HL-60 (cell line): ENCODE results near the gene ZDHHC7.

ENCODE experiments used
- DNase-seq, 2 experiments: peaks; one replicate each; pipeline ENCODE4 v3.0.0-alpha.2; 2010 to 2020; ENCODE audit warnings: low read depth in 1 of 2, low spot score in 1 of 2
- H3K27ac ChIP-seq: fragments of 250-450 bp; sonication (Bioruptor Pico); replicated peaks from 2 replicates; pipeline ENCODE4 v1.5.1; 2020; ENCODE audit warnings: mild to moderate bottlenecking, moderate library complexity
- H3K27me3 ChIP-seq: fragments of 250-450 bp; sonication (Bioruptor Pico); 2 replicates; pipeline ENCODE4 v1.5.1; 2021; ENCODE audit warnings: mild to moderate bottlenecking, moderate library complexity; ENCODE audit not compliant: insufficient read depth, poor library complexity, severe bottlenecking
- H3K4me3 ChIP-seq: replicated peaks from 2 replicates; pipeline ENCODE4 v1.5.1; 2011; ENCODE audit warnings: mild to moderate bottlenecking, control low read depth, low read length; ENCODE audit not compliant: insufficient read depth
- GABPA ChIP-seq: IDR thresholded peaks from 2 replicates; pipeline ENCODE4 v1.6.1; 2012; ENCODE audit warnings: low read depth
- POLR2AphosphoS5 ChIP-seq: IDR thresholded peaks from 2 replicates; pipeline ENCODE4 v1.6.1; 2012; ENCODE audit warnings: low read depth
- SPI1 ChIP-seq: IDR thresholded peaks from 2 replicates; pipeline ENCODE4 v1.6.1; 2012; ENCODE audit warnings: low read depth, mild to moderate bottlenecking, borderline replicate concordance
- TF ChIP-seq, protein P1 (sequence below): IDR thresholded peaks from 2 replicates; pipeline ENCODE4 v1.6.1; 2012; ENCODE audit warnings: low read depth; ENCODE audit not compliant: insufficient replicate concordance
- TF ChIP-seq, protein P2 (sequence below): IDR thresholded peaks from one replicate; pipeline ENCODE4 v1.5.1; 2011; ENCODE audit warnings: low read length, control low read depth, inconsistent platforms; ENCODE audit not compliant: insufficient read depth

ZDHHC7 gene

DNA sequence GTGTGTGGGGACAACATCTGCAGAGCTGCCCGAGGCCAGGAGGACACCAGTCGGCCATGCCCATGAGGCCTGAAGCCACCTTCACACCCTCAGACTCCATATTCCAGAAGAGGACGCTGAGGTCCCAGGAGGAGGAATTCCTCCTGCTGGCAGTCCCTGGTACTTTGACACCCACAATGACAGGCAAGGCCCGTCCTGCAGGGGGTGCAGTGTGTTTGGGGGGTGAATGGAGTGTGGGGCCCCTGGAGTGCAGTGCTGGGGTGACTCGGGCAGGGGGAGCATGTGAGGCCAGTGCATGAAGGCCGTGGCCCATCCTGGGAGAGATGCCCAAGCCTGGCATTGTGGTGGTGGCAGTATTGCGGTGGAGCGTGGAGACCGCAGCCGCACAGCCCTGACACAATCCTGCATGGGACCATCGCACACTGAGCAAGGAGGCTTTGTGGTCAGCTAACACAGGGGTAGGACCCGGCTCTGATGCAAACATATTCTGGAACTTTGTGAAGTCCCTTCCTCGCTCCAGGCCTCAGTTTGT lies 52.2 kb downstream of the ZDHHC7 start:
- TF ChIP-seq, protein P1, sequence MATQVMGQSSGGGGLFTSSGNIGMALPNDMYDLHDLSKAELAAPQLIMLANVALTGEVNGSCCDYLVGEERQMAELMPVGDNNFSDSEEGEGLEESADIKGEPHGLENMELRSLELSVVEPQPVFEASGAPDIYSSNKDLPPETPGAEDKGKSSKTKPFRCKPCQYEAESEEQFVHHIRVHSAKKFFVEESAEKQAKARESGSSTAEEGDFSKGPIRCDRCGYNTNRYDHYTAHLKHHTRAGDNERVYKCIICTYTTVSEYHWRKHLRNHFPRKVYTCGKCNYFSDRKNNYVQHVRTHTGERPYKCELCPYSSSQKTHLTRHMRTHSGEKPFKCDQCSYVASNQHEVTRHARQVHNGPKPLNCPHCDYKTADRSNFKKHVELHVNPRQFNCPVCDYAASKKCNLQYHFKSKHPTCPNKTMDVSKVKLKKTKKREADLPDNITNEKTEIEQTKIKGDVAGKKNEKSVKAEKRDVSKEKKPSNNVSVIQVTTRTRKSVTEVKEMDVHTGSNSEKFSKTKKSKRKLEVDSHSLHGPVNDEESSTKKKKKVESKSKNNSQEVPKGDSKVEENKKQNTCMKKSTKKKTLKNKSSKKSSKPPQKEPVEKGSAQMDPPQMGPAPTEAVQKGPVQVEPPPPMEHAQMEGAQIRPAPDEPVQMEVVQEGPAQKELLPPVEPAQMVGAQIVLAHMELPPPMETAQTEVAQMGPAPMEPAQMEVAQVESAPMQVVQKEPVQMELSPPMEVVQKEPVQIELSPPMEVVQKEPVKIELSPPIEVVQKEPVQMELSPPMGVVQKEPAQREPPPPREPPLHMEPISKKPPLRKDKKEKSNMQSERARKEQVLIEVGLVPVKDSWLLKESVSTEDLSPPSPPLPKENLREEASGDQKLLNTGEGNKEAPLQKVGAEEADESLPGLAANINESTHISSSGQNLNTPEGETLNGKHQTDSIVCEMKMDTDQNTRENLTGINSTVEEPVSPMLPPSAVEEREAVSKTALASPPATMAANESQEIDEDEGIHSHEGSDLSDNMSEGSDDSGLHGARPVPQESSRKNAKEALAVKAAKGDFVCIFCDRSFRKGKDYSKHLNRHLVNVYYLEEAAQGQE: no peak
- TF ChIP-seq POLR2AphosphoS5 (no peak), SPI1 (no peak), GABPA (no peak)
- TF ChIP-seq, protein P2, sequence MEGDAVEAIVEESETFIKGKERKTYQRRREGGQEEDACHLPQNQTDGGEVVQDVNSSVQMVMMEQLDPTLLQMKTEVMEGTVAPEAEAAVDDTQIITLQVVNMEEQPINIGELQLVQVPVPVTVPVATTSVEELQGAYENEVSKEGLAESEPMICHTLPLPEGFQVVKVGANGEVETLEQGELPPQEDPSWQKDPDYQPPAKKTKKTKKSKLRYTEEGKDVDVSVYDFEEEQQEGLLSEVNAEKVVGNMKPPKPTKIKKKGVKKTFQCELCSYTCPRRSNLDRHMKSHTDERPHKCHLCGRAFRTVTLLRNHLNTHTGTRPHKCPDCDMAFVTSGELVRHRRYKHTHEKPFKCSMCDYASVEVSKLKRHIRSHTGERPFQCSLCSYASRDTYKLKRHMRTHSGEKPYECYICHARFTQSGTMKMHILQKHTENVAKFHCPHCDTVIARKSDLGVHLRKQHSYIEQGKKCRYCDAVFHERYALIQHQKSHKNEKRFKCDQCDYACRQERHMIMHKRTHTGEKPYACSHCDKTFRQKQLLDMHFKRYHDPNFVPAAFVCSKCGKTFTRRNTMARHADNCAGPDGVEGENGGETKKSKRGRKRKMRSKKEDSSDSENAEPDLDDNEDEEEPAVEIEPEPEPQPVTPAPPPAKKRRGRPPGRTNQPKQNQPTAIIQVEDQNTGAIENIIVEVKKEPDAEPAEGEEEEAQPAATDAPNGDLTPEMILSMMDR: peak; percentile 52
- Histone ChIP-seq H3K27ac (no peak overlapping the region), H3K27me3 (peaks cover 11% of the 10 kb centered on the region), H3K4me3 (no peak overlapping the region)
- peak in 1 of 2 experiments; percentile 35 for DNase-seq

DNA sequence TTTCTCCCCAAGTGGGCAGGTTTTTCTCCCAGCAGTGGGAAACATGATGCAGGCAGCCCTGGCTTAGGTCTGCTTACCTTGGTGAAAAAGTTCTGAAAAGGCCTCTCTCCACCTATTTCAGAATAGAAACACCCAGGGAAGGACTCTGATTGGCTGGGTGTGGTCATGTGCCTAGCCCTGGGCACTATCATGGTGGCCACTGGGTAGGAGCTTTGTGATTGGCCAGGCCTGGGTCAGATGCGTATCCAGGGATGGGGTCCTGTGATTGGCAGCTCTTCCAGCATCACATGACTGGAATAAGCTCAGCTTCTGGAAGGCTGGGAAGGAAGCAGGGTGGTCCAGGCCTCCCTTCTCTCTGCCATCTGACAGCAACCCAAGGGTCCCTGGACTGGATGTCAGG lies 53.5 kb downstream of the ZDHHC7 start:
- Histone ChIP-seq H3K27ac (no peak overlapping the region), H3K4me3 (no peak overlapping the region), H3K27me3 (peaks cover 8% of the 10 kb centered on the region)
- DNase-seq: no peak
- TF ChIP-seq SPI1: no peak
- TF ChIP-seq, protein P1: no peak
- no peak for TF ChIP-seq POLR2AphosphoS5
- TF ChIP-seq GABPA: no peak
- TF ChIP-seq, protein P2: no peak

DNA sequence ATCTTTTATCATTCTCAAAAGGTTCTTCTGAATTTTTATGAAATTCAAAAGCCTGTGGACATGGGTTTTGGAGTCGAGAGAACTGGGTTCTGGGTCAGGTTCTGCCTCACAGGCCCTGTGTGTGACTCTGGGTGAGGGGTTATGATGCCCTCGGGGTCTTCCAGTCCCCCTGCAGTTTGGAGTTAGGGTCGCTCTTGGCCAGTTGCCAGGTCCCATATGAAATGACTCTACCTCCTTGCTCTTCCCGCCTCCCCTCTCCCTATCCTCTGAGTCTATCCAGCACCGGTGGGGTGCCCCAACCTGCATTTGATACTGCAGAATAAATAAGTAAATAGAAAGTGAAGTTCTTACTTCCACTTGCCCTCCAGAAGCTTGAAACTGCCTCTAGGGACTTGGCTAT lies 54.1 kb downstream of the ZDHHC7 start:
- TF ChIP-seq, protein P1: no peak
- TF ChIP-seq POLR2AphosphoS5: no peak
- Histone ChIP-seq H3K27me3 (peaks cover 8% of the 10 kb centered on the region), H3K4me3 (no peak overlapping the region), H3K27ac (no peak overlapping the region)
- no peak for DNase-seq

DNA sequence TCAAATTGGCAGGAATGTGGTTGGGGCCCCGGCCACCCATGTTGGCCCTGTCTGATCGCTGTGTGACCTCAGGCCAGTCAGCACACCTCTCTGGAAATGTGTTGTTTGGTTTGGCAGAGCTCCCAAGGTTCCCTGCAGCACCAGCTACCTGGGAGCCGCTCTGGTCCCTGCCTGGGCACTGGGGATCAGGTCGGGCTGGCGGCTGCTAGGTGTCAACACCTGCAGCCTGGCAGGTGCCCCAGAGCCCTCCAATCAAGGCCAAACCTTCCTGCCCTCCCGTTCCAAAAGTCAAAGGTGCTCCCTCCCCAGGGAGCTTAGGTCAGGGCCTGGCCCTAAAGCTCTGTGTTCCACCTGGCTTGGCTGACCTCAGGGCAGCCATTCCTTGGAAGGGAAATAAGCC lies 55.9 kb downstream of the ZDHHC7 start:
- DNase-seq: no peak
- TF ChIP-seq POLR2AphosphoS5: no peak
- TF ChIP-seq, protein P1: no peak
- TF ChIP-seq, protein P2: no peak
- no peak for TF ChIP-seq SPI1
- no peak for TF ChIP-seq GABPA
- Histone ChIP-seq H3K27me3 (peaks cover 5% of the 10 kb centered on the region), H3K4me3 (no peak overlapping the region), H3K27ac (no peak overlapping the region)
